ENCODE measurements around the gene SUN3.

GRCh38 chr7:47999413-47999812 is 29.5 kb downstream of the SUN3 start:
- TF ChIP-seq CTCF (conservative IDR thresholded peaks at IDR 0.05; ENCODE audit: low read length) (no peak), EZH2phosphoT487 (IDR thresholded peaks at IDR 0.05; ENCODE audit: borderline replicate concordance, low read depth, low read length) (no peak)

All from OCI-LY7 (cell line).